PC-9 (cell line): Measurements from ENCODE around the gene C9orf153. TPM values are rescaled to one million over a fixed set of nuclear protein-coding genes. Genes with fewer than 3 reads are reported as not detected.

Experiments used
- BruUV-seq: library from RNA; stranded (reverse); fragments of 400-500 nt; replicated peaks from 2 replicates; lab custom pipeline; 2021; lab: Mats Ljungman, UMichigan
- CTCF ChIA-PET: fragments of 300-600 bp; sonication (Branson Sonifier 250); formaldehyde crosslinking; loops from one replicate; lab custom pipeline; 2022; ENCODE audit warnings: antibody characterized with exemption; lab: Charles Lee
- POLR2A ChIA-PET: fragments of 300-600 bp; sonication (Branson Sonifier 250); formaldehyde crosslinking; loops from one replicate; lab custom pipeline; 2022; ENCODE audit warnings: antibody characterized with exemption; ENCODE audit not compliant: unreplicated experiment; lab: Charles Lee
- DNase-seq, 2 experiments: peaks; one replicate each; pipeline versions ENCODE4 v3.0.0 to v3.0.0-alpha.2; 2015 to 2022; ENCODE audit warnings: mixed read lengths in 1 of 2
- H2AFZ ChIP-seq: fragments of 200-600 bp; sonication (generic); 2 replicates; pipeline ENCODE4 v1.8.1; 2017; ENCODE audit warnings: antibody characterized with exemption
- H3F3A ChIP-seq: fragments of 200-600 bp; sonication (generic); 2 replicates; pipeline ENCODE4 v1.8.1; 2017; ENCODE audit warnings: antibody characterized with exemption, mild to moderate bottlenecking, low read depth; ENCODE audit not compliant: insufficient read depth
- H3K27ac ChIP-seq: fragments of 200-600 bp; sonication (generic); 2 replicates; pipeline ENCODE4 v1.6.1; 2016; ENCODE audit warnings: mixed run types
- H3K27me3 ChIP-seq: fragments of 200-600 bp; sonication (generic); 2 replicates; pipeline ENCODE4 v1.6.1; 2016; ENCODE audit warnings: low read depth, mixed run types; ENCODE audit not compliant: insufficient read depth
- H3K36me3 ChIP-seq: fragments of 200-600 bp; sonication (generic); 2 replicates; pipeline ENCODE4 v1.6.1; 2016; ENCODE audit warnings: low read depth, mixed run types
- H3K4me1 ChIP-seq: fragments of 200-600 bp; sonication (generic); replicated peaks from 2 replicates; pipeline ENCODE4 v1.6.1; 2016; ENCODE audit warnings: mixed run types; ENCODE audit not compliant: insufficient read depth
- H3K4me2 ChIP-seq: fragments of 200-600 bp; sonication (generic); 2 replicates; pipeline ENCODE4 v1.6.1; 2017; ENCODE audit warnings: mixed run types
- H3K4me3 ChIP-seq: fragments of 200-600 bp; sonication (generic); 2 replicates; pipeline ENCODE4 v1.6.1; 2016; ENCODE audit warnings: mixed run types
- H3K79me2 ChIP-seq: fragments of 200-600 bp; sonication (generic); 2 replicates; pipeline ENCODE4 v1.6.1; 2017; ENCODE audit warnings: low read depth, mixed run types
- H3K9me2 ChIP-seq: fragments of 200-600 bp; sonication (generic); 2 replicates; pipeline ENCODE4 v1.8.1; 2017; ENCODE audit warnings: mild to moderate bottlenecking; ENCODE audit not compliant: insufficient read depth
- H3K9me3 ChIP-seq: fragments of 200-600 bp; sonication (generic); 2 replicates; pipeline ENCODE4 v1.8.1; 2016; ENCODE audit warnings: low read depth; ENCODE audit not compliant: insufficient read depth
- H4K20me1 ChIP-seq: fragments of 200-600 bp; sonication (generic); 2 replicates; pipeline ENCODE4 v1.8.1; 2017; ENCODE audit not compliant: insufficient read depth
- EZH2 ChIP-seq: fragments of 200-600 bp; sonication (generic); IDR thresholded peaks from 2 replicates; pipeline ENCODE4 v1.8.0; 2017; ENCODE audit warnings: antibody characterized with exemption, low read depth
- intact Hi-C: fragments of 100-400 bp; cut with micrococcal nuclease; formaldehyde crosslinking; loops from one replicate; pipeline ENCODE4 v1.10.0; 2022; ENCODE audit not compliant: unreplicated experiment
- total RNA-seq: library from RNA; stranded (reverse); gene quantifications from 2 replicates; pipeline ENCODE4 v1.2.3, GENCODE V29; 2021
- TF ChIP-seq, protein P1 (sequence below): fragments of 200-600 bp; sonication (generic); conservative IDR thresholded peaks from 2 replicates; pipeline ENCODE4 v1.6.1; 2017; ENCODE audit warnings: mixed run types, antibody characterized with exemption, mild to moderate bottlenecking, moderate library complexity

The C9orf153 gene
- total RNA-seq, 1 experiment from 2014 or later, result 0.52 TPM

DNA sequence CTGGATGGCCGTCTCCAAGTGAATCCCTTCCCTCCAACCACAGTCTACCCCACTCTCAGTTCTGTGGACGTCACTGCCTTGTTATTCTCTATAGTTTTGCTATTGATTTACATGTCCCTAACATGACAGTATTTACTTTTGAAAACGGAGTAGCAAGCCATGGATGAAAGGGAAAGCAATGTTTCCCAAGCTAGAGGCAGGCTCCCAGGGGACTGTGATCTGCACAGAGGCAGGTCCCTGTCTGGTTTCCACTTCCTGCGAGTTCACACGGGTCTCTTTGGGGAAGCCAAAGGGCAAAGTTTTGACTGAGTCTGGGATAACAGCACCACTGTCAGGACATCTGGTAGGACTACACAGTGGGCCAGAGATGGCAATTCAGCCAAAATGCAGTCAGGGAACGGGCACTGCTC is 12.7 kb downstream of the C9orf153 start:
- TF ChIP-seq, protein P1, sequence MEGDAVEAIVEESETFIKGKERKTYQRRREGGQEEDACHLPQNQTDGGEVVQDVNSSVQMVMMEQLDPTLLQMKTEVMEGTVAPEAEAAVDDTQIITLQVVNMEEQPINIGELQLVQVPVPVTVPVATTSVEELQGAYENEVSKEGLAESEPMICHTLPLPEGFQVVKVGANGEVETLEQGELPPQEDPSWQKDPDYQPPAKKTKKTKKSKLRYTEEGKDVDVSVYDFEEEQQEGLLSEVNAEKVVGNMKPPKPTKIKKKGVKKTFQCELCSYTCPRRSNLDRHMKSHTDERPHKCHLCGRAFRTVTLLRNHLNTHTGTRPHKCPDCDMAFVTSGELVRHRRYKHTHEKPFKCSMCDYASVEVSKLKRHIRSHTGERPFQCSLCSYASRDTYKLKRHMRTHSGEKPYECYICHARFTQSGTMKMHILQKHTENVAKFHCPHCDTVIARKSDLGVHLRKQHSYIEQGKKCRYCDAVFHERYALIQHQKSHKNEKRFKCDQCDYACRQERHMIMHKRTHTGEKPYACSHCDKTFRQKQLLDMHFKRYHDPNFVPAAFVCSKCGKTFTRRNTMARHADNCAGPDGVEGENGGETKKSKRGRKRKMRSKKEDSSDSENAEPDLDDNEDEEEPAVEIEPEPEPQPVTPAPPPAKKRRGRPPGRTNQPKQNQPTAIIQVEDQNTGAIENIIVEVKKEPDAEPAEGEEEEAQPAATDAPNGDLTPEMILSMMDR, result no peak
- TF ChIP-seq EZH2, result no peak
- no peaks in the 10 kb centered on the region for H3K79me2 ChIP-seq
- no peaks in the 10 kb centered on the region for H4K20me1 ChIP-seq
- H3K4me2 ChIP-seq, result no peak overlapping the region
- intact Hi-C loops, result no loop called here
- H3K9me3 ChIP-seq, result no peaks in the 10 kb centered on the region
- H3K27ac ChIP-seq, result no peak overlapping the region
- H3K4me3 ChIP-seq, result no peak overlapping the region
- H2AFZ ChIP-seq, result no peak overlapping the region
- no peaks in the 10 kb centered on the region for H3K27me3 ChIP-seq
- H3K9me2 ChIP-seq, result no peaks in the 10 kb centered on the region
- H3K36me3 ChIP-seq, result no peaks in the 10 kb centered on the region
- no peaks in the 10 kb centered on the region for H3K4me1 ChIP-seq
- H3F3A ChIP-seq, result no peaks in the 10 kb centered on the region
- POLR2A ChIA-PET, result no interaction called here
- CTCF ChIA-PET, result no interaction called here
- DNase-seq, result no peak
- no TSS peak for BruUV-seq

DNA sequence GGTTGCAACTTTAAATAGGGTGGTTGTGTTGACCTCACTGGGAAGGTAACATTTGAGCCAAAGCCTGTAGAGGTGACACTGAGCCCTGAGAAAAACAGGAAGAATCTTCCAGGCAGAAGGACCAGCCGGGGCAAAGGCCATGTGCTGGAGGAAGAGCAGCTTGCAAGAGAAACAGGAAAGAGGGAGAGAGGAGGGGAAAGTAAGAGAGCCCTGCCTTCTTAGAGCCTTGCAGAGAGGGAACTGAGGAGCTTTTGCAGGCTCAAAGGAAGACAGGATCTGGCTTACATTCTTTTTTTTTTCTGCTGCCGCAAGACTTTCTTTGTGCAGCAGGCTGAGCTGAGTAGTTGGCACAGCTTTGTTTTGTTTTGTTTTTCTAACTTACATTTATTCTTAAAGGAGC is 17.4 kb downstream of the C9orf153 start:
- CTCF ChIA-PET, result no interaction called here
- intact Hi-C loops, result no loop called here
- H3K4me3 ChIP-seq, result no peak overlapping the region

DNA sequence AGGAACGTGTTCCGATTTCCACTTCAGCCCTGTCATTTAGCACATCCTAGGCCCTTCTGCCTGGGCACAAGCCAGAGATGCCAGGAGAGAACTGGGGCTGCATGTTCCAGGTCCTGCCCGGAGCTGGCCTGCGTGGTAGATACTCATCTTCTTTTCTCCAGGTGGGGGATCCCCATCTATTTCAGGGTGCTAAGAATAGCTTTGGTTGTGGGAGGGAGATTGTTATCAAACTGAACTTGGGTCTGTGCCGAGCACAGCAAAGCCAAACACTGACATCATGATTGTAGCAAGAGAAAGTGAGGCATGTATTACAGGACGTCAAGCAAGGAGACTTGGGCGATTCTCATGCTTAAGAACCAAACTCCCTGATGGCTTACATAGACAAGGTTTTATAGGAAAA is 18.2 kb downstream of the C9orf153 start:
- POLR2A ChIA-PET, result no interaction called here
- Histone ChIP-seq H4K20me1 (no peaks in the 10 kb centered on the region), H3K4me3 (no peak overlapping the region), H3K79me2 (no peaks in the 10 kb centered on the region), H3K9me3 (no peaks in the 10 kb centered on the region), H3K27ac (no peak overlapping the region), H3K9me2 (no peaks in the 10 kb centered on the region), H3K36me3 (no peaks in the 10 kb centered on the region), H3F3A (no peaks in the 10 kb centered on the region), H3K4me2 (no peak overlapping the region), H2AFZ (no peak overlapping the region), H3K4me1 (no peaks in the 10 kb centered on the region), H3K27me3 (no peaks in the 10 kb centered on the region)
- DNase-seq, result no peak
- CTCF ChIA-PET, result no interaction called here
- TF ChIP-seq, protein P1, result no peak
- TF ChIP-seq EZH2, result no peak
- no TSS peak for BruUV-seq
- intact Hi-C loops, result no loop called here

More for the DNA sequence above, 17.4 kb downstream of the C9orf153 start:
- Histone ChIP-seq H3K36me3 (no peaks in the 10 kb centered on the region), H3K27ac (no peak overlapping the region), H3K9me3 (no peaks in the 10 kb centered on the region), H3F3A (no peaks in the 10 kb centered on the region), H3K27me3 (no peaks in the 10 kb centered on the region), H3K79me2 (no peaks in the 10 kb centered on the region), H3K4me2 (no peak overlapping the region), H2AFZ (no peak overlapping the region), H3K4me1 (no peaks in the 10 kb centered on the region), H4K20me1 (no peaks in the 10 kb centered on the region), H3K9me2 (no peaks in the 10 kb centered on the region)
- POLR2A ChIA-PET, result no interaction called here
- BruUV-seq, result no TSS peak
- no peak for DNase-seq
- TF ChIP-seq, protein P1, result no peak
- TF ChIP-seq EZH2, result no peak
